HG02610 (cell line): Measurements from ENCODE around the gene EPN2.

Experiments used
- ATAC-seq: cut with Tn5 transposase; IDR thresholded peaks from one replicate; pipeline ENCODE4 v1.9.1; 2021; ENCODE audit warnings: mild to moderate bottlenecking, moderate library complexity; ENCODE audit not compliant: unreplicated experiment

The EPN2 gene

GRCh38 chr17:19328441-19329061 lies 91.4 kb downstream of the EPN2 start:
- ATAC-seq = no peak

- ATAC-seq = no peak
These were observed 92.0 kb downstream of the EPN2 start for GRCh38 chr17:19329136-19329535.

GRCh38 chr17:19329839-19330238 lies 92.7 kb downstream of the EPN2 start:
- ATAC-seq = no peak

- ATAC-seq = no peak
These were observed 93.1 kb downstream of the EPN2 start for GRCh38 chr17:19330271-19330670.

- no peak for ATAC-seq
These were observed 94.0 kb downstream of the EPN2 start for GRCh38 chr17:19331134-19331533.

- no peak for ATAC-seq
These were observed 94.5 kb downstream of the EPN2 start for GRCh38 chr17:19331543-19332245.

GRCh38 chr17:19332371-19333131 lies 95.4 kb downstream of the EPN2 start:
- ATAC-seq = no peak

- ATAC-seq = no peak
These were observed 95.9 kb downstream of the EPN2 start for GRCh38 chr17:19333132-19333440.

- no peak for ATAC-seq
These were observed 96.6 kb downstream of the EPN2 start for GRCh38 chr17:19333736-19334290.

- ATAC-seq = no peak
These were observed 97.2 kb downstream of the EPN2 start for GRCh38 chr17:19334331-19334730.

GRCh38 chr17:19335951-19336631 lies 98.9 kb downstream of the EPN2 start:
- ATAC-seq = no peak

GRCh38 chr17:19336938-19337711 lies 100.0 kb downstream of the EPN2 start:
- no peak for ATAC-seq

GRCh38 chr17:19337712-19338023 lies 100.5 kb downstream of the EPN2 start:
- ATAC-seq = no peak

GRCh38 chr17:19338031-19338990 lies 101.1 kb downstream of the EPN2 start:
- no peak for ATAC-seq

GRCh38 chr17:19339341-19339815 lies 102.2 kb downstream of the EPN2 start:
- ATAC-seq = no peak

GRCh38 chr17:19341211-19341631 lies 104.1 kb downstream of the EPN2 start:
- no peak for ATAC-seq

- no peak for ATAC-seq
These were observed 104.8 kb downstream of the EPN2 start for GRCh38 chr17:19341641-19342610.

- ATAC-seq = no peak
These were observed 105.6 kb downstream of the EPN2 start for GRCh38 chr17:19342611-19343255.
